Heart right ventricle (tissue), 16 donors: Measurements from ENCODE around the gene NUDT8. TPM values are rescaled to one million over a fixed set of nuclear protein-coding genes. Genes with fewer than 3 reads are reported as not detected.

Source experiments
- ATAC-seq, 8 donors: fragments of 200-7000 bp; cut with Tn5 transposase; one replicate each; pipeline ENCODE4 v1.9.1; 2020; ENCODE audit warnings: mild to moderate bottlenecking in 8 of 8, moderate library complexity in 8 of 8, moderate number of reproducible peaks in 1 of 8
- DNase-seq, 2 donors: peaks; one replicate each; pipeline ENCODE4 v3.0.0-alpha.2; 2020
- H3K27ac ChIP-seq, 10 donors: fragments of 200-600 bp; sonication (generic) in 2 of 10; one replicate each; pipeline versions ENCODE4 v1.5.0 to v1.8.0; 2020 to 2022; ENCODE audit warnings: mild to moderate bottlenecking in 3 of 10
- H3K27me3 ChIP-seq, 7 donors: fragments of 200-600 bp; one replicate each; pipeline ENCODE4 v1.8.0; 2021 to 2022; ENCODE audit warnings: mild to moderate bottlenecking in 2 of 7
- H3K36me3 ChIP-seq, 9 donors: fragments of 200-600 bp; sonication (generic) in 1 of 9; one replicate each; pipeline versions ENCODE4 v1.5.0 to v1.8.0; 2020 to 2022; ENCODE audit warnings: mild to moderate bottlenecking in 2 of 9
- H3K4me1 ChIP-seq, 9 donors: fragments of 200-600 bp; sonication (generic) in 1 of 9; one replicate each; pipeline versions ENCODE4 v1.5.0 to v1.8.0; 2020 to 2022; ENCODE audit warnings: mild to moderate bottlenecking in 4 of 9
- H3K4me3 ChIP-seq, 10 donors: fragments of 200-600 bp; sonication (generic) in 2 of 10; one replicate each; pipeline versions ENCODE4 v1.5.0 to v1.8.0; 2020 to 2022; ENCODE audit warnings: mild to moderate bottlenecking in 7 of 10, moderate library complexity in 2 of 10
- H3K9me3 ChIP-seq, 11 donors: fragments of 200-600 bp in 10 of 11; sonication (generic) in 2 of 11; one replicate each; pipeline versions ENCODE4 v1.5.0 to v1.8.0; 2013 to 2022; ENCODE audit warnings: mild to moderate bottlenecking in 2 of 11, control low read depth in 1 of 11, moderate library complexity in 1 of 11
- WGBS, 2 donors: extraction: QIAGEN DNeasy Blood & Tissue Kit; methylation state at CpG; one replicate each; pipeline ENCODE4 v1.1.7; 2013; ENCODE audit warnings: inconsistent platforms in 1 of 2; 5-methylcytosine and 5-hydroxymethylcytosine counted together
- intact Hi-C, 10 donors: fragments of 100-400 bp; cut with DNase I; formaldehyde crosslinking; loops; one replicate each; pipeline versions ENCODE4 v1.11.1 to v1.14.2; 2022
- polyA plus RNA-seq, 2 donors: library from polyadenylated mRNA; stranded (reverse); fragments of 200-250 nt; gene quantifications; one replicate each; pipeline ENCODE4 v1.2.3, GENCODE V29; 2013
- total RNA-seq, 10 donors: library from RNA; stranded (reverse); fragmentation: NEBNext Ultra II Directional in 3 of 10; extraction: Animal tissue kit (Norgen Biotek cat#: 25700) in 3 of 10; gene quantifications; one replicate each; pipeline versions ENCODE4 v1.2.1 to v1.2.4, GENCODE V29; 2021 to 2023
- TF ChIP-seq, protein P1 (sequence below), 9 donors: fragments of 200-600 bp; sonication (generic) in 2 of 9; IDR thresholded peaks; one replicate each; pipeline versions ENCODE4 v1.5.0 to v1.8.0; 2021 to 2022; ENCODE audit warnings: antibody characterized with exemption in 9 of 9, mild to moderate bottlenecking in 5 of 9, moderate library complexity in 1 of 9
- donor health status: Arrhythmogenic right ventricular cardiomyopathy.
- donor health status: ischemic (EF 13 %, LVEDD 7.1; RV severe dilation, severe dysfunction).
- donor health status: healthy with polysubstance abuse.
- donor health status: DM: no; HTN: yes; CAD: no.
- donor health status: DM: no; HTN: no; CAD: no.
- donor health status: ischemic (EF 25% LVEDD 6.9; RV normal size, moderate dysfunction).
- donor health status: ischemic (EF 25% LVEDD 5.7; RV mildly dilated, moderate dysfunction).
- donor health status: healthy.
- donor health status: DM: yes; HTN: yes; CAD: no.
- donor health status: Ischemic cardiomyopathy.
- donor health status: ischemic (EF 35%, LVEDD 5.7; RV mildly dilated, moderate dysfunction).
- donor health status: nonischemic (EF 11% LVEDD 7.7; RV severe dilation, severe dysfunction).
- donor health status: DM: yes; HTN: yes; CAD: no.
- donor health status: PGD.
- donor health status: ischemic (EF 29% LVEDD 5.4; RV normal size, mild dysfunction).
- donor health status: nonischemic (EF 23%, LVEDD 6.1; RV moderate dilation, normal function).

The NUDT8 gene
- total and polyA plus RNA-seq, 12 donors: 40.5 to 107 (median 51.7) TPM

DNA sequence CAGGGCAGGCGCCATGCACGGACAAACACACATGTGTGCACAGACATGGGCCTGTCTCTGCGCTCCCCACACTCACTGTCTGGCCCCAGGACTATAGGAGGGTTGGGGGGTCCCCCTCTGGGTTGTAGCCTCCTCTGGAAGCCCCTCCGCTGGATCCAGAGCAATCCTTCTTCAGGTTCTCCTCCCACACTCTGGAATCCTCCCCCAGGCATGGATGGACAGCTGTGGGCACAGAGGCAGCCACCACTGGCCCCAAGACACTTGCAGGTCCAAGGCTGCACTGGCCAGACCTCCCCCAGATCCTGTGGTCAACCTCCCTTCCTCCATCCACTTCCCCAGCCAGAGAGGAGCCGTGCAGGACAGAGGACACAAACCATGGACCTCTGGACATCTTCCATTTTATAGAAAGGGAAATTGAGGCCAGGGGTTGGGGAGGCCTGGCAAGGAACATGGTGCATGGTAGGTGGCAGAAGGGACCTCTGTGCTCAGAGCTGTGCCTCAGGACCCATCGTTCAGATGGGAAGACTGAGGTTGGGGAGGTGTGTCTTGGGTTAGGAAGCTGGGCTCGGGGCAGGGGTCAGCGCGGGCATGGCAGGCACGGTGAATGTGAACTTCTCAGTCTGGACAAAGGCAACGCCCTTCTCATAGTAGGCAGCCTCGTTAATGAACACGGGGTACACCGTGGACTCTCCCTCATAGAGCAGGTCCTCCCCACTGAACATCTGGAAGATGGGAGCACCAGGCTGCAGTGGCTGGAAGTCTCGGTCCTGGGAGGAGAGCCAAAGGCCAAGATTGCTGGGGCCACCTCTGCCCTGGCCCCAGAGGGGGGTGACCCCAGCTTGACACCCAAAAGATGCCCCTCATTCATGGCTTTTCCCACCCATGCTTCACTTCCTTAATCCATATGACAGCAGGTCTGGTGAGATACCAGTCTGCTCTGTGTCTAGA, 12.7 kb upstream of the NUDT8 start:
- ATAC-seq (no peak), DNase-seq (no peak)
- Histone ChIP-seq H3K36me3 (no peaks in the 10 kb centered on the region), H3K27ac (no peak overlapping the region), H3K4me3 (no peak overlapping the region), H3K27me3 (peaks cover 0 to 40% (median 23%) of the 10 kb centered on the region in 7 donors), H3K4me1 (peaks cover 0 to 10% (median 0%) of the 10 kb centered on the region in 9 donors), H3K9me3 (peaks cover 0 to 7% (median 0%) of the 10 kb centered on the region in 11 donors)
- 86 to 89% methylated on average over 15 of the region's 15 CpGs for WGBS, 2 donors
- intact Hi-C loops: loop anchor here in 1 of 10 donors (10.0 kb wide), 1 partner anchor 152 kb away; no protein-coding TSS in a partner anchor
- TF ChIP-seq, protein P1, sequence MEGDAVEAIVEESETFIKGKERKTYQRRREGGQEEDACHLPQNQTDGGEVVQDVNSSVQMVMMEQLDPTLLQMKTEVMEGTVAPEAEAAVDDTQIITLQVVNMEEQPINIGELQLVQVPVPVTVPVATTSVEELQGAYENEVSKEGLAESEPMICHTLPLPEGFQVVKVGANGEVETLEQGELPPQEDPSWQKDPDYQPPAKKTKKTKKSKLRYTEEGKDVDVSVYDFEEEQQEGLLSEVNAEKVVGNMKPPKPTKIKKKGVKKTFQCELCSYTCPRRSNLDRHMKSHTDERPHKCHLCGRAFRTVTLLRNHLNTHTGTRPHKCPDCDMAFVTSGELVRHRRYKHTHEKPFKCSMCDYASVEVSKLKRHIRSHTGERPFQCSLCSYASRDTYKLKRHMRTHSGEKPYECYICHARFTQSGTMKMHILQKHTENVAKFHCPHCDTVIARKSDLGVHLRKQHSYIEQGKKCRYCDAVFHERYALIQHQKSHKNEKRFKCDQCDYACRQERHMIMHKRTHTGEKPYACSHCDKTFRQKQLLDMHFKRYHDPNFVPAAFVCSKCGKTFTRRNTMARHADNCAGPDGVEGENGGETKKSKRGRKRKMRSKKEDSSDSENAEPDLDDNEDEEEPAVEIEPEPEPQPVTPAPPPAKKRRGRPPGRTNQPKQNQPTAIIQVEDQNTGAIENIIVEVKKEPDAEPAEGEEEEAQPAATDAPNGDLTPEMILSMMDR (IDR thresholded peaks at IDR 0.05): no peak

DNA sequence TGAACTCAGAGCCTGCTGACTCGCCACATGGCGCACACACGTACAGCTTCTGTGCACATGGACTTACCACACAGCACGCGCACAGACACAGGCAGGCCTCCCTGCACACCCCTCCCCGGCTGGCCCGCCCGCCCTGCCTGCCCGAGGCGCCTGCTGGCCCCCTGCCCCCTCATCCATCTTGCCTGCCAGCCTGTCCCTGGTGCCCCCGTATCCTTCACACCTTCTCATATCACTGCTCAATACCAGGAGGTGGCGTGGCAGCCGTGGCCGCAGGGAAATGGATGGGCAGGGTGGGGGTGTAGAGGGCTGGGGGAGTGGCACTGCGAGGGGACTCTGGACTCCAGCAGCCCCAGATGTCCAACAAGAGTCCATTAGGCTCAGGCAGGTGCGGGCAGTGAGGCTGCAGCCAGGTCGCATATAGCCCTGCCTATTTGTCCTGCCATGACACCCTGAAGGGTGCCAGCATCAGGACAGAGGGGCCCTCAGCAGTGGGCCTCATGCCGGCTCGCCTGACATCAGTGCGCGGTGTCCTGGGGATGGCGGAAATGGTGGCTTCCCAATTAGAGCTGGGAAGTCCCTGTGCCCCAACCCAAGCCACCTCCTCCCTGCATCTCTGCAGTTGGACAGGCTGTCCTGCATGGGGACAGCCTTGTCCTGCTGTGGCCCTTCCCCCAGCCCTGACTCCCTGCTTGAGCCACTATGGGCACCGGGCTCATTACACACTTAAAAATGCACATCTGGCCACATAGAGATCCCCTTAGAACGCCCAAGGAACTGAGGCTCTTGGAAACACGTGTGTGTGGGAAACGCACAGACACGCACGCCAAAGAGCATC, 11.8 kb upstream of the NUDT8 start:
- Histone ChIP-seq H3K4me1 (peaks cover 0 to 4% (median 0%) of the 10 kb centered on the region in 9 donors), H3K4me3 (no peak overlapping the region), H3K36me3 (no peaks in the 10 kb centered on the region), H3K27ac (no peak overlapping the region), H3K27me3 (peaks cover 0 to 32% (median 21%) of the 10 kb centered on the region in 7 donors), H3K9me3 (peaks cover 0 to 7% (median 0%) of the 10 kb centered on the region in 11 donors)
- TF ChIP-seq, protein P1 (IDR thresholded peaks at IDR 0.05): no peak
- no peak for DNase-seq
- intact Hi-C loops: loop anchor here in 1 of 10 donors (10.0 kb wide), 1 partner anchor 153 kb away; no protein-coding TSS in a partner anchor
- ATAC-seq: no peak
- WGBS, 2 donors: 84 to 89% methylated on average over 28 of the region's 28 CpGs

DNA sequence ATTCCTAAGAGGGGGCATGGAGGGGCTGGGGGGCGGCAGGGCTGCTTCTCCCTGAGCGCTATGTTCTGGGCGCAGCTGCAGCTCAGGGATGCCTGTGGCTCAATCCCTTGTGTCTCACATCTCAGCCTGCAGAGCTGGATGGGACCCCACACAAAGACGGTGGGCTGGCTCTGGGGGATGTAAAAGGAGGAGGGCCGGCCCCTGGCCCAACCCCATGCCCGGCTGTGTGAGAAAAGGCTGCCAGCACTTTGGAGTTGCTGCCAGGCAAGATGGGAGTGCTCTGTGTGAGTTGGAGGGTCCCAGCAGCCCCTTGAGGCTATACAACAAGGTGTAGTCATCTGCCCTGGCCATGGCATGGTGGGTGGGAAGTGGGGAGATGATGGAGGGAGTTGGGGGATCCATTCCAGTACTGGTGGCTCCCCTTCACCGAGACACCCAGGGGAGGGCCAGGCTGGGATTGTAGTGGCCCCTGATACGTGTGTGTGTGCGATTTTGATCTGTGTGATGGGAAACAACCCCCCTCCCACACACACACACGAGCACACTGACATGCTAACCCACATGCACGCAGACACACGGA, 11.1 kb upstream of the NUDT8 start:
- Histone ChIP-seq H3K4me1 (no peaks in the 10 kb centered on the region), H3K36me3 (no peaks in the 10 kb centered on the region), H3K9me3 (peaks cover 0 to 7% (median 0%) of the 10 kb centered on the region in 11 donors), H3K27ac (no peak overlapping the region), H3K27me3 (peaks cover 0 to 27% (median 17%) of the 10 kb centered on the region in 7 donors), H3K4me3 (no peak overlapping the region)
- intact Hi-C loops: loop anchor here in 1 of 10 donors (10.0 kb wide), 1 partner anchor 154 kb away; no protein-coding TSS in a partner anchor
- WGBS, 2 donors: 70 to 74% methylated on average over 12 of the region's 12 CpGs
- ATAC-seq (no peak), DNase-seq (no peak)
- TF ChIP-seq, protein P1 (IDR thresholded peaks at IDR 0.05): no peak
